GM18907 (cell line): ENCODE results near the gene ACTN4.
A peak's percentile ranks its signal among the peaks of the same experiment; 100 is the strongest.
"Not testable (repeated sequence)": the region's sequence is repeated elsewhere in the genome, so short reads cannot be mapped to it uniquely, and the experiment has no call there.

Experiments
- ATAC-seq: cut with Tn5 transposase; IDR thresholded peaks from one replicate; pipeline ENCODE4 v1.9.1; 2021; ENCODE audit warnings: mild to moderate bottlenecking, moderate library complexity; ENCODE audit not compliant: unreplicated experiment

ACTN4 gene

DNA sequence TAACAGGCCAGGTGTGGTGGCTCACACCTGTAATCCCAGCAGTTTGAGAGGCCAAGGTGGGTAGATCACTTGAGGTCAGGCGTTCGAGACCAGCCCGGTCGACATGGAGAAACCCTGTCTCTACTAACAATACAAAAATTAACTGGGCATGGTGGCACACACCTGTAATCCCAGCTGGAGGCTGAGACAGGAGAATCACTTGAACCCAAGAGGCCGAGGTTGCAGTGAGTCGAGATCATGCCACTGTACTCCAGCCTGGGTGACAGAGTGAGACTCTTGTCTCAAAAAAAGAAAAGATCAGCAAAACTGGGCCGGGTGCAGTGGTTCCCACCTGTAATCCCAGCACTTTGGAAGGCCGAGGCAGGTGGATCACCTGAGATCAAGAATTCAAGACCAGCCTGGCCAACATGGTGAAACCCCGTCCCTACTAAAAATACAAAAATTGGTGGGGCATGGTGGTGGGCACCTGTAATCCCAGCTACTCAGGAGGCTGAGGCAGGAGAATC, 114.5 kb downstream of the ACTN4 start:
- ATAC-seq: not testable (repeated sequence)

DNA sequence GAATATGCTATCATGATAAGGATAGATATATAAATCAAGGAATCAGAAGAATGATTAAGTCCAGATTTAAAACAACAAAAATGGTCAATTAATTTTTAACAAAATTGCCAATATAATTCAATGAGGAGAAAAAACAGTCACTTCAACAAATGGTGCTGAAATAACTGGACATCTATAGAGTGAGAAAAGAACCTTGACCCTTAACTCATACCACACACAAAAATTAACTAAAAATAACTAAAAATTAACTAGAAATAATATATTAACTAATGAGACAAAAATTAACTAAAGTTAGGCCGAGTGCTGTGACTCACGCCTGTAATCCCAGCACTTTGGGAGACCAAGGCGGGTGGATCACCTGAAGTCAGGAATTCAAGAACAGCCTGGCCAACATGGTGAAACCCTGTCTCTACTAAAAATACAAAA, 116.4 kb downstream of the ACTN4 start:
- no peak for ATAC-seq

DNA sequence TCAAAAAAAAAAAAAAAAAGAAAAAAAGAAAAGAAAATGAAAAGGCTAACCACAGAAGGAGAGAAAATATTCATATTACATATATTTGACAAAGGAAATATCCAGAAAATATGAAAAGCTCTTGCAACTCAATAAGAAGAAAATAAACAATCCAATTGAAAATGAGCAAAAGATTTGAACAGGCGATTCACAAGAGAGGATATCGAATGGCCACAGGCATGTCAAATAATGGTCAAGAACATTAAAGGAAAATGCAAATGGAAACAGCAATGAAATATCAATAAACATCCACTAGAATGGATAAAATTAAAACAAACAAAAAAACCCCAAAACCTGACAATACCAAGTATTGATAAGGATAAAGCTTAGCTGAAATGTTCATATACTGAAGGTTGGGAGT, 117.8 kb downstream of the ACTN4 start:
- ATAC-seq: no peak

GRCh38 chr19:38766276-38767047, 119.0 kb downstream of the ACTN4 start:
- no peak for ATAC-seq

- peak; percentile 67 for ATAC-seq
These were observed 122.3 kb downstream of the ACTN4 start for GRCh38 chr19:38769635-38770211.

DNA sequence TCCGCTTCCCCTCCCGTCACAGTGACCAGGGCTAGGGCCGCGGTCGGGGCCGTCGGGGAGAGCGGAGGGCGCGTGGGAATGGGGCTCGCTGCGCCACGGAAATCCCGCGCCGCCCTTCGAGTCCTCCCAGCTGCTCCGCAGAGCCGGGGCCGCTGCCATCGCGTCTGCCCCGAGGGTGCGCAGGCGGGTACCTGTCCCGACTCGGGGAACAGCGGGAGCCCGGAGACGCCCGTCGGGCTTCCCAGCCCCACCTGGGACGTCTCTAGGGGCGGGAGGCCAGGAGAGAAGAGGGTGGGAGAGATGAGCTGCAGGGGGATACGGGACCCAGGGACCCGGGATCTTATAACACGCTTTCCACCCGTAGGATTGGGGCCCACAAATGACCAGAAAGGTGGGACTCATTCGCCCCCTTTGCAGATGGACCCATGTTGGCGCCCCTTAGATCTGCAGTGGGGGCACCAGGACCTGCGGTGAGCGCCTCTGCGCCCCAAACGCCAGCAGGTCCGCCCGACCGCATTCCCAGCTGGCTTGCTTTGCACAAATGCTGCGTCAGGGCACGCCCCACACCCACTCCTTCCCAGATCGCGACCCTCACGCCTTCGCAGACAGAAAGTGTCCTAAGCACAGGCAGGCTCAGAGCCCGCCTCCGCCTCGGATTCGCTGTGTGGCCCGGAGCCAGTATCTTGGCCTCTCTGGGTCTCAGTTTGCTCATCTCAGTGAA, 122.9 kb downstream of the ACTN4 start:
- peak; percentile 16 for ATAC-seq

DNA sequence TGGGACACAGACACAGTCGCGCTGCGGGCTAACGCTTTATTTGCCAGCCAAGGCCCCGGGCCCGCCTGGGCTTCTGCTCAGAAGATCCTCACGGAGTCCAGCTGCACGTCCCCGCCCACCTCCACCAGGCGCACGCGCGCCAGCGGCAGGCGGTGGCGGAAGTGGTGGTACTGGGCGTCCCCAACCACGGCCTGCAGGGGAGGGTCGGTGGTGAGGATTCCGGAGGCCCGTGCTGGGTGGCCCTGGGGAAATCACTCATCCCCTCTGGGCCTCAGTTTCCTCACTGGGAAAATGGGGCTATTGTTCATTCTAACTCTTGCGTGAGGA, 123.5 kb downstream of the ACTN4 start:
- not testable (repeated sequence) for ATAC-seq

GRCh38 chr19:38771569-38771968, 124.1 kb downstream of the ACTN4 start:
- ATAC-seq: not testable (repeated sequence)

DNA sequence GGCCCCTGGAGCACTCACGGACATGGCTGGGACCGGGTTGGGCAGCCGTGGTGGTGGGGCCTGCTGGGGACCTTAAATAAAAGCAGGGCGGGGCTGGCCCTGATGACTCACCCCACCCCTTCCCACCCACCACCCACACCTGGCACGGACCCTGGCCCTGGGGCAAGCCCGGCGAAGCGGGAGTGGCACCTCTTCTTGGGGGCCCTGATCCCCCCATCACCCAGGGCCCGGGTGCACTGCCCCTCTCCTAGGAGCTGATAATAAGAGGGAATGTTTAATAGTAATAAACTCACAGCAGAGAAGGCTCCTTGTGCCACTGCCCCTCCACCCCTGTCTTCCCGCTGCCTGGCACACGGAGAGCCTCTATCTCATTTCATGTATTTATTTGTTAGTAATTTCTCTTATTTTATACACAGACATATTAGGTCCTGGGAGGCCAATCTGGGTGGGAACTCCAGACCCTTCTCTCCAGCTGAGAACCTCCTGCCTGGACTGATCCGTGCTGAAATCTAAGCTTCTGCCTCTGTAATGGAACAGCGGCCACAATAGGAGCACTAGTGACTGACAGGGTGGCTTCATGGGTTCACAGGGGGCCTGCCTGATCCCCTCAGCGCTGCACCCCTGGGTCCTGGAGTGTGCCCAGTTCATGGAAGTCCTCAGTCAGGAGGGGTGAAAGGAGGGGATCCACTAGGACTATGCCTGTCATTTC, 126.2 kb downstream of the ACTN4 start, which contains the start of gene LGALS7:
Gene LGALS7 (minus strand): TSS at position 49 of the 709 bp plus-strand sequence. CDS start 25 bp downstream, at position 24.
- ATAC-seq: no peak

- no peak for ATAC-seq
These were observed 126.9 kb downstream of the ACTN4 start for GRCh38 chr19:38774181-38774950.

- ATAC-seq: no peak
These were observed 131.3 kb downstream of the ACTN4 start for GRCh38 chr19:38778733-38779132.

- no peak for ATAC-seq
These were observed 133.0 kb downstream of the ACTN4 start for GRCh38 chr19:38780443-38780842.

DNA sequence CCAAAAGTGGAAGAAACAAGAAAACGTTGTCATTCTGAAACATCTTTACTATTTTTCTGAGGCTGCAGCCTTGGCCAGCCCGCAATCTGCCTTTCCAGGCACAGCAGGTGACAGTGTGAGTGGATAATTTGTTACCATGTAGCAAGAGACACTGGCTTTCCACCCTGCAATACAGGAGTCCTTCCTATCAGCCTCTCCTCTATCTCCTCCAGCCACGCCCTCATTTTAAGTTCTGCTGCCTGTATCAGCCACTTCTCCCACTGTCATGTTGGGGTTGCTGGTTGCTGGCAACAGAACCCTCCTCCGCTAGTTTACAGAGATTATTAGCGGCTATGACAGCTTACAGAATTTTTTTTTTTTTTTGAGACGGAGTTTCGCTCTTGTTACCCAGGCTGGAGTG, 133.6 kb downstream of the ACTN4 start:
- ATAC-seq: no peak
